PC-9 (cell line): ENCODE measurements around the gene BCAS3.
"Not testable (repeated sequence)": the region's sequence is repeated elsewhere in the genome, so short reads cannot be mapped to it uniquely, and the experiment has no call there.

ENCODE experiments used
- CTCF ChIP-seq: fragments of 200-600 bp; sonication (generic); conservative IDR thresholded peaks from 2 replicates; pipeline ENCODE4 v1.6.1; 2017; ENCODE audit warnings: mixed run types, antibody characterized with exemption, mild to moderate bottlenecking, moderate library complexity
- EZH2 ChIP-seq: fragments of 200-600 bp; sonication (generic); IDR thresholded peaks from 2 replicates; pipeline ENCODE4 v1.8.0; 2017; ENCODE audit warnings: antibody characterized with exemption, low read depth

GRCh38 chr17:61005958-61006357, 328.3 kb downstream of the BCAS3 start:
- not testable (repeated sequence) for TF ChIP-seq CTCF, EZH2
